D721Med (cell line): ENCODE data around the gene PTPA.
"Not testable (repeated sequence)": the region's sequence is repeated elsewhere in the genome, so short reads cannot be mapped to it uniquely, and the experiment has no call there.

Experiments used
- DNase-seq: peaks from one replicate; pipeline ENCODE4 v3.0.0; 2011; ENCODE audit warnings: low spot score; ENCODE audit not compliant: insufficient read length
- FAIRE-seq: peaks from 2 replicates; lab custom pipeline; 2011; peaks lifted over from hg19 to GRCh38; lab: Jason Lieb, UNC
- TF ChIP-seq, protein P1 (sequence below): IDR thresholded peaks from 2 replicates; pipeline ENCODE4 v1.5.1; 2012; ENCODE audit warnings: mild to moderate bottlenecking, control low read depth; ENCODE audit not compliant: insufficient read depth; ENCODE audit errors: missing control alignments

PTPA gene

DNA sequence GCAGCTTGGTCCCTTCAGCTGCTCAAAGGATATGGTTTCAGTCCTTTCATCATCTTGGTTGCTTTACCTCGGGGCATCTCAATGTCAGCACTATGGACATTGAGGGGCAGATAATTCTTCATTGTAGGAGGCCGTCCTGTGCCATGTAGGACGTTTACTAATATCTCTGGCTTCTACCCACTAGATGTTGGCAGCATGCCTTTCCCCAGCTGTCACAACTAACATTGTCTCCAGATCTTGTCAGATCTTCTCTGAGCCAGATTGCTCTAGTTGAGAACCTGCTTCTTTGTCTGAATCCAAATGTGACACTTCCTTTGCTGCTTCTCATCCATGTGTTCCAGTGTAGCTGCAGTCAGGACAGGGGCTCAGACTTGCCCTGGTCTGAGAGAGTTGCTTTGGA lies 10.3 kb downstream of the PTPA start:
- no peak for DNase-seq
- no peak for FAIRE-seq
- TF ChIP-seq, protein P1, sequence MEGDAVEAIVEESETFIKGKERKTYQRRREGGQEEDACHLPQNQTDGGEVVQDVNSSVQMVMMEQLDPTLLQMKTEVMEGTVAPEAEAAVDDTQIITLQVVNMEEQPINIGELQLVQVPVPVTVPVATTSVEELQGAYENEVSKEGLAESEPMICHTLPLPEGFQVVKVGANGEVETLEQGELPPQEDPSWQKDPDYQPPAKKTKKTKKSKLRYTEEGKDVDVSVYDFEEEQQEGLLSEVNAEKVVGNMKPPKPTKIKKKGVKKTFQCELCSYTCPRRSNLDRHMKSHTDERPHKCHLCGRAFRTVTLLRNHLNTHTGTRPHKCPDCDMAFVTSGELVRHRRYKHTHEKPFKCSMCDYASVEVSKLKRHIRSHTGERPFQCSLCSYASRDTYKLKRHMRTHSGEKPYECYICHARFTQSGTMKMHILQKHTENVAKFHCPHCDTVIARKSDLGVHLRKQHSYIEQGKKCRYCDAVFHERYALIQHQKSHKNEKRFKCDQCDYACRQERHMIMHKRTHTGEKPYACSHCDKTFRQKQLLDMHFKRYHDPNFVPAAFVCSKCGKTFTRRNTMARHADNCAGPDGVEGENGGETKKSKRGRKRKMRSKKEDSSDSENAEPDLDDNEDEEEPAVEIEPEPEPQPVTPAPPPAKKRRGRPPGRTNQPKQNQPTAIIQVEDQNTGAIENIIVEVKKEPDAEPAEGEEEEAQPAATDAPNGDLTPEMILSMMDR: no peak

DNA sequence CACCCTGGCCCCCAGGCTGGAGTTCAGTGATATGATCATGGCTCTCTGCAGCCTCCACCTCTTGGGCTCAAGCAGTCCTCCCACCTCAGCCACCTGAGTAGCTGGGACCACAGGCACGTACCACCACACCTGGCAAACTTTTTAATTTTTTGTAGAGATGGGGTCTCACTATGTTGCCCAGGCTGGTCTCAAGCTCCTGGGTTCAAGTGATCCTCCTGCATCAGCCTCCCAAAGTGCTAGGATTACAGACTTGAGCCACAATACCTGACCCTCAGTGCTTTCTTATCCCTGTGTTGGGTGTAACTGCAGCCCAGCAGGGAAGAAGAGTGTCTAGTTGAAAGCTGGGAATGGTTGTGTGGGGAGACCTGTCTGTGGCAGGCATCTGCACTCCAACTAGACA lies 10.9 kb downstream of the PTPA start:
- no peak for FAIRE-seq
- DNase-seq: no peak
- TF ChIP-seq, protein P1: no peak

DNA sequence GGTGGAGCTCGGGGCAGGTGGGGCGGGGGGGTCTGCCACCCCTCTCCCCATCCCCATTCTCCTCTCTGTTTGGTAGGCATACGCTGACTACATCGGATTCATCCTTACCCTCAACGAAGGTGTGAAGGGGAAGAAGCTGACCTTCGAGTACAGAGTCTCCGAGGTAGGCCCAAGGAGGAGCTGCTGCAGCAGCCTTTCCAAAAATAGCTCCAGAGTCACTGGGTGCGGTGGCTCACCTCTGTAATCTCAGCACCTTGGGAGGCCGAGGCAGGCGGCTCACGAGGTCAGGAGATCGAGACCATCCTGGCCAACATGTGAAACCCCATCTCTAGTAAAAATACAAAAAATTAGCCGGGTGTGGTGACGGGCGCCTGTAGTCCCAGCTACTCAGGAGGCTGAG lies 11.8 kb downstream of the PTPA start:
- not testable (repeated sequence) for FAIRE-seq, DNase-seq

DNA sequence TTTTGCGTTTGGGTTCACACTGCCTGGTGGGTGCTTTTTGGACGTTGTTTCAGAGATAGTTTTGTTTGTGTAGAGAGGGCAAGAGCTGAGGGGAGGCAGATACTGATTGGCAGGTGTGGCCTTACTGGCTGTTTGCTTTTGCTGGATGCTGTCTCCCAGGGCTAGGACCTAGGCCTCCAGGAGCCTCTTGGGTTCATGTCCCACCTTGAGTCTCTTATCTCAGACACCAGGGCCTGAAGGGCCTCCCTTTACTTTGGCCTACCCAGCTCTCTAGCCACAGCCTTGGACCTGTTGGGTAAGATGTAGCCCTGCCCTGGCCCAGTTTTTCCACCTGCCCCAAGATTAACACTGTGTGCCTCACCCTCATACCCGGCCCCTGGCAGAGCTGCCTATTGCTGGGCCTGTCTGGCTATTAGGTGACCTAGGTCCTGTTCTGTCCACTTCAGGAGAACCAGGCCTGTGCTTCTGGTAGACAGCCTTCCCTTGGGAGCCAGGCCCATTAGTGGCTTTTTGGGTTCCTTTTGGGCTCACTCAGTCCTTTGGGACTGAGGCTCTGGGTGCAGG lies 13.4 kb downstream of the PTPA start:
- FAIRE-seq: no peak
- no peak for DNase-seq
- TF ChIP-seq, protein P1: no peak

DNA sequence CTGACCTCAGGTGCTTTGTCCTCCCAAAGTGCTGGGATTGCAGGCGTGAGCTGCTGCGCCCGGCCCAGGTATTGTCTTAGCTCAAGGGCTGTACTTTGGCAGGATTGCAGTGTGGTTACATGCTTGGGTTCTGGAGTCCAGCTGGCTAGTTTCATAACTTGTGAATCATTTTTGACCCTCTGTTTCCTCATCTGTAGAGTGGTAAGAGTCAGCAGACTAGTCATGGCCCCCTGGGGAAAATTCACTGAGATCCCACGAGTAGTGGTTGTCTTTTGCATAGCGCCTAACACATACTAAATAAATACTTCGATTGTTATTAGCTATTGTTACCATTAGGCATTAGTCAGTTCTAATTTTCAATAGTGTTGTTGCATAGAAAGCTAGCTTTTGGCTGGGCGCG lies 14.3 kb downstream of the PTPA start:
- no peak for FAIRE-seq
- DNase-seq: no peak
- TF ChIP-seq, protein P1: no peak

DNA sequence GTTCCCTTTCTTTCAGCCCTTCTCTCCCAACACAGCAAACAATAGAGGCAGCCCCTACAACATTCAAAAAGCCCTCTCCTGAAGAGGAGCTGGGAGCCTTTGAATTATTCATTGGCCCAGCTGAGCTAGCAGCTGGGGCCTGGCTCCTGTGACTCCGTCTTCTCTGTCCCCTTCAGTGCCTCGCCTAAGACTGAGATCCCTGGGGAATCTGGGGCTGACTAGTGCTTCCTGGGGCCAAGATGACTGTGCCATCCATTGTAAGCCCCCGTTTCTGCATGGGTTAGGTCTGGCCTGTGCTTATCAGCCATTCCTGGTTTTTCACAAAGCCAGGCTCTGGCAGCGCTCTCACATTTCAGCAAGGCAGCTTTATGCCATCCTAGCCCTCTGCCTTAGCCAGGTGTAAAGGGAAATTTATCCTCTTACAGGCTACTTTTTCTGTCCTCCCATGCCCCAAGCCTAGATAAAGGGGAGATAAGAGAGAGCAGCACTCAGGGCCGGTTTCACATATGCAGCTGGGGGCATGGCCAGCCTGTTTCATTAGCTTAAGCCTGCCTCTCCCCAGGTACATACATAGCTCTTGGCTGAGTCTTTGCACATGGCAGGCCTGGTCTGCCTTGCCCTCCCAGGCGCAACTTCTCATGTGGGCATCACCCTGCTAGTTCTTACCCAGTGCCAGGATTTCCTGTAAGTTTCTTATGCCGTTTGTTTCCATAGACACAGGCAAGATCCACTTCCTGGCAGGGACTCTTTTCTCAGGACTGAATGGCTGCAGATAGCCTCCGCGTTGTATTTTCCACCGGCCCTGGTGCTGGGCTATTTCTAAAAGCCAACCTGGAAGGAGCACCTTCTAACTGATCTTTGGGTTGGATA lies 15.8 kb downstream of the PTPA start:
- TF ChIP-seq, protein P1: no peak
- peak; percentile 35 for DNase-seq
- no peak for FAIRE-seq

DNA sequence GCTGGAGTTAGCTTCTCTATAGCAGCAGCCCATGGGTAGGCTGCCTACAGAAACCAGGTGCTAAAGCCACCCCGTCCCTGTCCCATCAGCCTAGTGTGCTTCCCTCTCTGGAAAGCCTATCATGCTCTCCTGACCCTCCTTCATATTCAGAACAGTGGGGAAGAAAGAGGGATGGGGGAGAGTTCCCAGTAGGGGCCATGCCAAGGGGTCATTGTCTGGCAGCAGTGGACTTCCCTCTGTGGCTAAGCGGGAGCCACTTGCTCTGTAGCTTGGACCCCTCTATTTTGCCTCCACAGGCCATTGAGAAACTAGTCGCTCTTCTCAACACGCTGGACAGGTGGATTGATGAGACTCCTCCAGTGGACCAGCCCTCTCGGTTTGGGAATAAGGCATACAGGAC lies 17.5 kb downstream of the PTPA start:
- TF ChIP-seq, protein P1: no peak
- FAIRE-seq (no peak), DNase-seq (no peak)

DNA sequence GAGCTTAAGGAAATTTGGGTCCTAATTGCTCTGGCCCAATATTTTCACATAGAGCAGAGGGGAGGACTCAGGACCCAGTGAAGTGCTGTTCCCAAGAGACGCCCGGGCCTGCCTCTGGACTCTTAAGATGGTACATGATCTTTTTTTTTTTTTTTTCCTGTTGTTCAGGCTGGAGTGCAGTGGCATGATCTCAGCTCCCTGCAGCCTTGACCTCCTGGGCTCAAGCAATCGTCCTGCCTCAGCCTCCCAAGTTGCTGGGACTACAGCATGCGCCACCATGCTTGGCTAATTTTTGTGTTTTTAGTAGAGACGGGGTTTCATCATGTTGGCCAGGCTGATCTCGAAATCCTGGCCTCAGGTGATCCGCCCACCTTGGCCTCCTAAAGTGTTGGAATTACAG lies 19.1 kb downstream of the PTPA start:
- not testable (repeated sequence) for FAIRE-seq, DNase-seq
